ENCODE measurements around the gene NSD1.

NSD1 gene

DNA sequence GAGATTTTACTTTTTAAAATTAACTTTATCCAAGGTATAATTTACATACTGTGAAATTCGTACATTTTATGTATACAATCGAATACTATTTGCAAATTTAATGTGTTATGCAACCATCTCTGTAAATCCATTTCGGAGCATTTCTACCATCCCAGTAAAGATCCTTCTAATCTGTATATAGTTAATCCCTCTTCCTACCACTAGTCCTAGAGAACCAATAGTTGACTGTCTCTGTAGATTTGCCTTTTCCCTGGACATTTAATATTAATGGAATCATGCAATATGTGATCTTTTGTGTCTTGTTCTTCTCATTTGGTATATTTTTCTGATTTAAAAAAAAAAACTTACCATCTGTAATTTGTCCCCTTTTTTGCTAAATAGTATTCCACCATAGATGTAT, 95.2 kb downstream of the NSD1 start:
- TF ChIP-seq, protein P1, sequence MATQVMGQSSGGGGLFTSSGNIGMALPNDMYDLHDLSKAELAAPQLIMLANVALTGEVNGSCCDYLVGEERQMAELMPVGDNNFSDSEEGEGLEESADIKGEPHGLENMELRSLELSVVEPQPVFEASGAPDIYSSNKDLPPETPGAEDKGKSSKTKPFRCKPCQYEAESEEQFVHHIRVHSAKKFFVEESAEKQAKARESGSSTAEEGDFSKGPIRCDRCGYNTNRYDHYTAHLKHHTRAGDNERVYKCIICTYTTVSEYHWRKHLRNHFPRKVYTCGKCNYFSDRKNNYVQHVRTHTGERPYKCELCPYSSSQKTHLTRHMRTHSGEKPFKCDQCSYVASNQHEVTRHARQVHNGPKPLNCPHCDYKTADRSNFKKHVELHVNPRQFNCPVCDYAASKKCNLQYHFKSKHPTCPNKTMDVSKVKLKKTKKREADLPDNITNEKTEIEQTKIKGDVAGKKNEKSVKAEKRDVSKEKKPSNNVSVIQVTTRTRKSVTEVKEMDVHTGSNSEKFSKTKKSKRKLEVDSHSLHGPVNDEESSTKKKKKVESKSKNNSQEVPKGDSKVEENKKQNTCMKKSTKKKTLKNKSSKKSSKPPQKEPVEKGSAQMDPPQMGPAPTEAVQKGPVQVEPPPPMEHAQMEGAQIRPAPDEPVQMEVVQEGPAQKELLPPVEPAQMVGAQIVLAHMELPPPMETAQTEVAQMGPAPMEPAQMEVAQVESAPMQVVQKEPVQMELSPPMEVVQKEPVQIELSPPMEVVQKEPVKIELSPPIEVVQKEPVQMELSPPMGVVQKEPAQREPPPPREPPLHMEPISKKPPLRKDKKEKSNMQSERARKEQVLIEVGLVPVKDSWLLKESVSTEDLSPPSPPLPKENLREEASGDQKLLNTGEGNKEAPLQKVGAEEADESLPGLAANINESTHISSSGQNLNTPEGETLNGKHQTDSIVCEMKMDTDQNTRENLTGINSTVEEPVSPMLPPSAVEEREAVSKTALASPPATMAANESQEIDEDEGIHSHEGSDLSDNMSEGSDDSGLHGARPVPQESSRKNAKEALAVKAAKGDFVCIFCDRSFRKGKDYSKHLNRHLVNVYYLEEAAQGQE (IDR thresholded peaks at IDR 0.05; ENCODE audit: insufficient read depth in 1 of 2, low read depth in 2 of 2, low read length in 2 of 2), result no peak
- TF ChIP-seq SIN3A (IDR thresholded peaks at IDR 0.05; ENCODE audit: borderline replicate concordance, insufficient read depth, low read length), result no peak
- no peak for TF ChIP-seq TAF1 (IDR thresholded peaks at IDR 0.05; ENCODE audit: borderline replicate concordance, insufficient read depth, low read length)
- no peak for TF ChIP-seq FOXP2 (optimal IDR thresholded peaks at IDR 0.05; ENCODE audit: borderline replicate concordance, extremely low read depth, extremely low read length, insufficient read depth)
- TF ChIP-seq POLR2AphosphoS5 (IDR thresholded peaks at IDR 0.05; ENCODE audit: low read depth, low read length), result no peak

DNA sequence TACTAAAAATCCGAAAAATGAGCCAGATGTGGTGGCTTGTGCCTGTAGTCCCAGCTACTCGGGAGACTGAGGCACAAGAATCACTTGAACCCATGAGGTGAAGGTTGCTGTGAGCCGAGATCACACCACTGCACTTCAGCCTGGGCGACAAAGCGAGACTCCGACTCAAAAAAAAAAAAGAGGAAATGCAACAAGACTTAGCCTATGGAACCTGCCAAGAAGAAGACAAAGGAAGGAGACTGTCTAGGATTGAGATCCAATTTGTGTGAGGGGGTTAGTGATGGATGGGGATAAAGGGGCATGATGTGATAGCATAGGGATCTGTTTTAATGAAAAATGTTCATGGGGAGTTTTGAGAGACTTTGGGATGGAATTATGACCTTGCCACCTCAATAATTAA, 97.1 kb downstream of the NSD1 start:
- TF ChIP-seq SIN3A (IDR thresholded peaks at IDR 0.05; ENCODE audit: borderline replicate concordance, insufficient read depth, low read length), result no peak
- no peak for TF ChIP-seq TAF1 (IDR thresholded peaks at IDR 0.05; ENCODE audit: borderline replicate concordance, insufficient read depth, low read length)
- TF ChIP-seq, protein P1 (IDR thresholded peaks at IDR 0.05; ENCODE audit: insufficient read depth in 1 of 2, low read depth in 2 of 2, low read length in 2 of 2), result no peak
- no peak for TF ChIP-seq POLR2AphosphoS5 (IDR thresholded peaks at IDR 0.05; ENCODE audit: low read depth, low read length)
- TF ChIP-seq FOXP2 (optimal IDR thresholded peaks at IDR 0.05; ENCODE audit: borderline replicate concordance, extremely low read depth, extremely low read length, insufficient read depth), result no peak

DNA sequence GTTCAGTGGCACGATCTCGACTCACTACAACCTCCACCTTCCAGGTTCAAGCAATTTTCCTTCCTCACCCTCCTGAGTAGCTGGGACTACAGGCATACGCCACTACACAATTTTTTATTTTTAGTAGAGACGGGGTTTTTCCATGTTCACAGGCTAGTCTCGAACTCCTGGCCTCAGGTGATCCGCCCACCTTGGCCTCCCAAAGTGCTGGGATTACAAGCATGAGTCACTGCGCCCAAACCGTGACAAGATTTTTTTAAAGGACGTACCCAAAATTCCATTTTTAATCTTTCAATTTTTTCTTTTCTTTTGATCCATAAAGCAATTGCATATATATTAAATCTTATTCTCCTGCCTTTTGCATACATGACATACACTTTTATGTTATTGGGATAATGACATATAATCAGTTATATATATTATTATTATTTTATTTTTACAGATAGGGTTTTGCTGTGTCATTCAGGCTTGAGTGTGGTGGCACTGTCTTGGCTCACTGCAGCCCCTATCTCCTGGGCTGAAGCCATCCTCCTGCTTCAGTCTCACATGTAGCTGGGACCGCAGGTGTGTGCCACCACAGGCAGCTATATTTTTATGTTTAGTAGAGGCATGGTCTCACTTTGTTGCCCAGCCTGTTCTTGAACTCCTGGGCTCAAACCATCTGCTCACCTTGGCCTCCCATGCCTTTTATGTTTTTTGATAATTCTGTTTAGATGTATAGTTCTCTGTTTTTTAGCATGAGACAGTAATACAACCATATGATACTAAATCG, 98.1 kb downstream of the NSD1 start:
- TF ChIP-seq POLR2AphosphoS5 (IDR thresholded peaks at IDR 0.05; ENCODE audit: low read depth, low read length) (no peak), TAF1 (IDR thresholded peaks at IDR 0.05; ENCODE audit: borderline replicate concordance, insufficient read depth, low read length) (no peak), FOXP2 (optimal IDR thresholded peaks at IDR 0.05; ENCODE audit: borderline replicate concordance, extremely low read depth, extremely low read length, insufficient read depth) (no peak), SIN3A (IDR thresholded peaks at IDR 0.05; ENCODE audit: borderline replicate concordance, insufficient read depth, low read length) (no peak)
- TF ChIP-seq, protein P1 (IDR thresholded peaks at IDR 0.05; ENCODE audit: insufficient read depth in 1 of 2, low read depth in 2 of 2, low read length in 2 of 2), result no peak

DNA sequence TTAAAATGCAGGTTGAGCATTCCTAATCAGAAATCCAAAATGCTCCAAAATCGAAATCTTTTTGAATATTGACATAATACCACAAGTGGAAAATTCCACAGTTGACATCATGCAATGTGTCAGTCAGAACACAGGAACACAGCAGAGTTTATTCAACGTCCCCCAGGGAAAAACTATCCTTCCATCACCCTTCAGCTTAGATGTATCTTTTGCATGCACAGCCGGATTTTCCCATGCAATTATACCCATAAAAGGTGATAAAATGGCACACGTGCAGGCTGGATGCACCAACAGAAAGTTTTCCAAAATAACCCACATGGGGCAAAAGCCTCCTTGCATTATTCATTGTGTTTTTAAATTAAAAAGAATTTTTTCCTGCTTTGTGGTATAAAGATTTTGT, 98.8 kb downstream of the NSD1 start:
- no peak for TF ChIP-seq POLR2AphosphoS5 (IDR thresholded peaks at IDR 0.05; ENCODE audit: low read depth, low read length)
- TF ChIP-seq, protein P1 (IDR thresholded peaks at IDR 0.05; ENCODE audit: insufficient read depth in 1 of 2, low read depth in 2 of 2, low read length in 2 of 2), result no peak
- no peak for TF ChIP-seq SIN3A (IDR thresholded peaks at IDR 0.05; ENCODE audit: borderline replicate concordance, insufficient read depth, low read length)
- TF ChIP-seq TAF1 (IDR thresholded peaks at IDR 0.05; ENCODE audit: borderline replicate concordance, insufficient read depth, low read length), result no peak
- no peak for TF ChIP-seq FOXP2 (optimal IDR thresholded peaks at IDR 0.05; ENCODE audit: borderline replicate concordance, extremely low read depth, extremely low read length, insufficient read depth)

Measured in PFSK-1 (cell line).